ENCODE results near the gene POLR2L.

DNA sequence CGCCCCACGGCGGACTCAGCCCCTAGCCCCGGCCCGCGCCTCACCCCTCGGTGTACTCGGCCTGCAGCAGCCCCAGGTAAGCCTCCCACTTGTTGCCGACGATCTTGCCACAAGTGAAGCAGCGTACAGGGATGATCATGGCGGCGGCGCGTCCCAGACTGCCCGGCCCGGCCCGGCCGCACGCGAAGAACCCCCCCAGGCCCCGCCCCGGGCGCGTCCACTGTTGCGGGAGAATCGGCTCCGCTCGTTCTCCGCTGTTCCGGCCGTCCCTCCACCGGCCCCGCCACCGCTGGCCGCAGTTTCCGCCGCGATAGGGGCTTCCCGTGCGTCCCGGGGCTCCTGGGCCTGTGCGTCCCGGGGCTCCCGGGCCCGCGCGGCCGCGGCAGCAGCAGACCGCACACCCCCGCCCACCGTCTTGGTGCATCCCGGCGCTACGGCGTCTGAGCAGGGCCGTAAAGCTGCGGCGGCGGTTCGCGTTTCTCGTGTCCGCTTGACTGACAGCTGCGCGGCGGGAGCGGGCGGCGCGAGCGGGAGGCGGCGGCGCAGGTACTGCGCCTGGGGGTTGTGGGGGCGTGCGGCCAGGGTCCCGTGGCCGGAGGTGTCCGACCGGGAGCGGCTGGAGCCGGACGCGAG lies at the start of gene POLR2L, which contains the start of gene TSPAN4:
- TF ChIP-seq, protein P1, sequence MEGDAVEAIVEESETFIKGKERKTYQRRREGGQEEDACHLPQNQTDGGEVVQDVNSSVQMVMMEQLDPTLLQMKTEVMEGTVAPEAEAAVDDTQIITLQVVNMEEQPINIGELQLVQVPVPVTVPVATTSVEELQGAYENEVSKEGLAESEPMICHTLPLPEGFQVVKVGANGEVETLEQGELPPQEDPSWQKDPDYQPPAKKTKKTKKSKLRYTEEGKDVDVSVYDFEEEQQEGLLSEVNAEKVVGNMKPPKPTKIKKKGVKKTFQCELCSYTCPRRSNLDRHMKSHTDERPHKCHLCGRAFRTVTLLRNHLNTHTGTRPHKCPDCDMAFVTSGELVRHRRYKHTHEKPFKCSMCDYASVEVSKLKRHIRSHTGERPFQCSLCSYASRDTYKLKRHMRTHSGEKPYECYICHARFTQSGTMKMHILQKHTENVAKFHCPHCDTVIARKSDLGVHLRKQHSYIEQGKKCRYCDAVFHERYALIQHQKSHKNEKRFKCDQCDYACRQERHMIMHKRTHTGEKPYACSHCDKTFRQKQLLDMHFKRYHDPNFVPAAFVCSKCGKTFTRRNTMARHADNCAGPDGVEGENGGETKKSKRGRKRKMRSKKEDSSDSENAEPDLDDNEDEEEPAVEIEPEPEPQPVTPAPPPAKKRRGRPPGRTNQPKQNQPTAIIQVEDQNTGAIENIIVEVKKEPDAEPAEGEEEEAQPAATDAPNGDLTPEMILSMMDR (IDR thresholded peaks at IDR 0.05) = peak in 2 of 3 donors; percentile 55 to 68
- peak; percentile 80 for TF ChIP-seq POLR2A (IDR thresholded peaks at IDR 0.05)

All from ovary (tissue), 3 donors.